GF-D8 (cell line): ENCODE measurements around the gene SEMA5A.

ENCODE experiments used
- DNase-seq: peaks from one replicate; lab custom pipeline; 2025; lab: John Stamatoyannopoulos, UW

SEMA5A gene

GRCh38 chr5:9112520-9113291, 433.2 kb downstream of the SEMA5A start:
- no peak for DNase-seq

- DNase-seq = no peak
Observed at GRCh38 chr5:9108162-9108561, 437.7 kb downstream of the SEMA5A start.

- DNase-seq = no peak
Observed at GRCh38 chr5:9105851-9106250, 440.0 kb downstream of the SEMA5A start.

GRCh38 chr5:9104571-9105339, 441.1 kb downstream of the SEMA5A start:
- DNase-seq = no peak

GRCh38 chr5:9103290-9103689, 442.6 kb downstream of the SEMA5A start:
- DNase-seq = no peak

- no peak for DNase-seq
Observed at GRCh38 chr5:9099689-9100088, 446.2 kb downstream of the SEMA5A start.

- DNase-seq = no peak
Observed at GRCh38 chr5:9098990-9099389, 446.9 kb downstream of the SEMA5A start.

GRCh38 chr5:9094582-9094981, 451.3 kb downstream of the SEMA5A start:
- DNase-seq = no peak

GRCh38 chr5:9091896-9092662, 453.8 kb downstream of the SEMA5A start:
- no peak for DNase-seq

GRCh38 chr5:9090381-9091026, 455.4 kb downstream of the SEMA5A start:
- DNase-seq = no peak

- DNase-seq = no peak
Observed at GRCh38 chr5:9089893-9090292, 456.0 kb downstream of the SEMA5A start.

GRCh38 chr5:9082996-9083395, 462.9 kb downstream of the SEMA5A start:
- DNase-seq = no peak

- no peak for DNase-seq
Observed at GRCh38 chr5:9072701-9073100, 473.2 kb downstream of the SEMA5A start.

GRCh38 chr5:9071524-9071923, 474.4 kb downstream of the SEMA5A start:
- no peak for DNase-seq

- DNase-seq = no peak
Observed at GRCh38 chr5:9071074-9071473, 474.8 kb downstream of the SEMA5A start.

GRCh38 chr5:9069650-9070049, 476.2 kb downstream of the SEMA5A start:
- DNase-seq = no peak

GRCh38 chr5:9067154-9067553, 478.7 kb downstream of the SEMA5A start:
- DNase-seq = no peak

- no peak for DNase-seq
Observed at GRCh38 chr5:9066349-9066748, 479.5 kb downstream of the SEMA5A start.

GRCh38 chr5:9063615-9064245, 482.1 kb downstream of the SEMA5A start:
- DNase-seq = no peak

- DNase-seq = no peak
Observed at GRCh38 chr5:9062873-9063272, 483.0 kb downstream of the SEMA5A start.

GRCh38 chr5:9059920-9060691, 485.8 kb downstream of the SEMA5A start:
- no peak for DNase-seq
